GM10266 (cell line): ENCODE results near the gene SCO1.

Experiments used
- DNase-seq: peaks from one replicate; pipeline ENCODE4 v3.0.0; 2012; ENCODE audit errors: extremely low spot score
- TF ChIP-seq, protein P1 (sequence below): IDR thresholded peaks from 2 replicates; pipeline ENCODE4 v1.5.1; 2012; ENCODE audit warnings: mild to moderate bottlenecking, low read depth; ENCODE audit not compliant: control insufficient read depth, insufficient read depth; ENCODE audit errors: missing control alignments

SCO1 gene

GRCh38 chr17:10626390-10626789, 70.9 kb downstream of the SCO1 start:
- no peak for DNase-seq
- TF ChIP-seq, protein P1, sequence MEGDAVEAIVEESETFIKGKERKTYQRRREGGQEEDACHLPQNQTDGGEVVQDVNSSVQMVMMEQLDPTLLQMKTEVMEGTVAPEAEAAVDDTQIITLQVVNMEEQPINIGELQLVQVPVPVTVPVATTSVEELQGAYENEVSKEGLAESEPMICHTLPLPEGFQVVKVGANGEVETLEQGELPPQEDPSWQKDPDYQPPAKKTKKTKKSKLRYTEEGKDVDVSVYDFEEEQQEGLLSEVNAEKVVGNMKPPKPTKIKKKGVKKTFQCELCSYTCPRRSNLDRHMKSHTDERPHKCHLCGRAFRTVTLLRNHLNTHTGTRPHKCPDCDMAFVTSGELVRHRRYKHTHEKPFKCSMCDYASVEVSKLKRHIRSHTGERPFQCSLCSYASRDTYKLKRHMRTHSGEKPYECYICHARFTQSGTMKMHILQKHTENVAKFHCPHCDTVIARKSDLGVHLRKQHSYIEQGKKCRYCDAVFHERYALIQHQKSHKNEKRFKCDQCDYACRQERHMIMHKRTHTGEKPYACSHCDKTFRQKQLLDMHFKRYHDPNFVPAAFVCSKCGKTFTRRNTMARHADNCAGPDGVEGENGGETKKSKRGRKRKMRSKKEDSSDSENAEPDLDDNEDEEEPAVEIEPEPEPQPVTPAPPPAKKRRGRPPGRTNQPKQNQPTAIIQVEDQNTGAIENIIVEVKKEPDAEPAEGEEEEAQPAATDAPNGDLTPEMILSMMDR: no peak

- no peak for DNase-seq
- TF ChIP-seq, protein P1: no peak
Measured at GRCh38 chr17:10624969-10625368, 72.4 kb downstream of the SCO1 start.

DNA sequence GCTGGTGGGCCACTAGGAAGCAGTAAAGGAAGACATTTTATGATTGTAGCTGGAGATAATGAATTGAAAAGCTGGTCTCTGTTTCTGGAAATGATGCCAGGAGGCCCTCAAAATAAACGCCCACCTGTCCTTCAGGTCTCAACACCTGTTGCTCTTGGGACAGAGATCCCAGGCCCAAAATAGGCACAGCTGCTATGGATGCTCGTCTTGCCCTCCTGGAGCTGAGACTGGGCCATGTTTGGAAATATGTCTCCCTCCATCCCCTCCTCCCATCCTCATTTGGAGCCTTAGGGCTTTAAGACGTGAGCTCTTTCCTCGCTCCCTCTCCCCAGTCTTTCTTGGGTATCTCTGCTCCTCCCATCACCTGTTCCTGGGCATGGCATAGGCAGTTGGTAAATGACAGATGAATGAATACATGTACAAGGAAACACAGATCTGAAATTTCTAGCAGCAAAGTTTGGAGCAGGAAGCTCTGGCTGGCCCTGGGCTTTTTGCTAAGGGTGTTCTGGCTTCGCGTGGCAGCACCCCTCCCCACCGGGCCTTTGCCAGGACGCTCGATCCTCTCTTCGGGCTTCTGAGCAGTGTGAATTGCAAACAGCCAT, 73.5 kb downstream of the SCO1 start:
- TF ChIP-seq, protein P1: no peak
- no peak for DNase-seq

GRCh38 chr17:10622617-10623485, 74.5 kb downstream of the SCO1 start:
- TF ChIP-seq, protein P1: no peak
- DNase-seq: no peak
